Pons (tissue), 1 donor: ENCODE data around the gene FLVCR2.
"Not testable (repeated sequence)": the region's sequence is repeated elsewhere in the genome, so short reads cannot be mapped to it uniquely, and the experiment has no call there.

Source experiments
- DNase-seq: peaks from one replicate; pipeline ENCODE4 v3.0.0-alpha.2; 2016; ENCODE audit warnings: low spot score

Gene FLVCR2

DNA sequence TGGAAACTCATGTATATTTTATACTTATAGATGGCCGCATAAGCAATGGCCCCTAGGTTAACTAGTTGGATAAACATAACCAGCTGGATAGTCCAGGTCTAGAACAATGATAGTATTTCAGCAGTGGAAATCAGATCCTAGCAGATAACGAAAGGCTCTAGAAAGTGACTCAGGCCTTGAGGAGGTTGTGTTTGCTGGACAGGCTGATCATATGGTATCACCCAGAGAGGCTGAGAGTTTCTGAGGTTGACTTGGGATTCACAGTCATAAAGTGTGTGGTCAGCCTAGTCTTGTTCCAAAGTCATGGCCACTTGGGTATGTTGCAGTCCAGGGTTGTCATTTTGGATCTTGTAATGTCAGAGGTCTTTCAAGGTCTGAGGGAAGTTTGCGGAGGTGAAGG is 16.8 kb downstream of the FLVCR2 start:
- no peak for DNase-seq

DNA sequence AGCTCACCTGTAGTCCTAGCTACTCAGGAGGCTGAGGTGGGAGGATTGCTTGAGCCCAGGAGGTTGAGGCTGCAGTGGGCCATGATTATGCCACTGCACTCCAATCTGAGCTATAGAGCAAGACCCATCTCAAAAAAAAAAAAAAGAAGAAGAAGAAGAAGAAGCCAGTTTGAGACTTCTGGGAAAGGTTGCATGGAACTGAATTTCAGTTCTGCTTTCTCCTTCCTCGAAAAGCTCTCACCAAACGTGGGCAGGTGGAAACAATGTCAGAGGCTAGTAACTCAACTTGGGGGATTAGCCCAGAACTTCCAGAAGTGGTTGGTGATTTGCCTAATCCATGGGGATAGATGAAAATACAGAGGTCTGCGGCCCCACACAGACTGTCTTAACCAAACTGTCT is 18.7 kb downstream of the FLVCR2 start:
- DNase-seq = peak; percentile 48

DNA sequence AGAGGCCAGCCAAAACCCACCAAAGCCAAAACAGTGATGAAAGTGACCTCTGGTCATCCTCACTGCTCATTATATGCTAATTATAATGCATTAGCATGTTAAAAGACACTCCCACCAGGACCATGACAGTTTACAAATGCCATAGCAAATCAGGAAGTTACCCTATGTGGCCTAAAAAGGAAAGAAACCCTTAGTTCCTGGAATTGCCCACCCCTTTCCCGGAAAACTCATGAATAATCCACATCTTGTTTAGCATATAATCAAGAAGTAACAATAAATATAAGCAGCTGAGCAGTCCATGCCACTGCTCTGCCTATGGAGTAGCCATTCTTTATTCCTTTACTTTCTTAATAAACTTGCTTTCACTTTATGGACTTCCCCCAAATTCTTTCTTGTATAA is 21.7 kb downstream of the FLVCR2 start:
- not testable (repeated sequence) for DNase-seq

DNA sequence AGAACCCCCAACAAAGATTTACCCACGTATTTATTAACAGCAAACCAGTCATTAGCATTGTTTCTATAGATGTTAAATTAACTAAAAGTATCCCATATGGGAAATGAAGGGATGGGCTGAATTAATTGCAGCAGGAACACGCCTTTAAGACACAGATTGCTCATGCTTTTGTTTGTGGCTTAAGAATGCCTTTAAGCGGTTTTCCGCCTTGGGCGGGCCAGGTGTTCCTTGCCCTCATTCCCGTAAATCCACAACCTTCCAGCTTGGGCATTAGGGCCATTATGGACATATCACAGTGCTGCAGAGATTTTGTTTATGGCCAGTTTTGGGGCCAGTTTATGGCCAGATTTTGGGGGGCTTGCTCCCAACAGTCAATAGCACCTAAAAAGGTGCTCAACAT is 22.6 kb downstream of the FLVCR2 start:
- DNase-seq = not testable (repeated sequence)

DNA sequence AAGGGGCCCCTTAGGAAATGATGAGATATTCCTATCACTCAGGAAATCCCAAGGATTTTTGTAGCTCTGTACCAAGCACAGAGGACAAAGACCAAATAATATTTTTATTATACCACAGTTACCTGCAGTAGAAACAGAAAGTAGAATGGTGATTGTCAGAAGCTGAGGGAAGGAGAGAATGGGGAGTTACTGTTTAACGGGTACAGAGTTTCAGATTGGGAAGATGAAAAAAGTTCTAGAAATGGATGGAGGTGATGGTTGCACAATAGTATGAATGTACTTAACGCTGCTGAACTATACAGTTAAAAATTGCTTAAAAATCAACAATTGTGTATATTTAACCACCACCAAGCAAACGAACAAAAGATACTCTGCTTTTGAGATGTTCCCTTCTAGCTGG is 24.1 kb downstream of the FLVCR2 start:
- DNase-seq = no peak

DNA sequence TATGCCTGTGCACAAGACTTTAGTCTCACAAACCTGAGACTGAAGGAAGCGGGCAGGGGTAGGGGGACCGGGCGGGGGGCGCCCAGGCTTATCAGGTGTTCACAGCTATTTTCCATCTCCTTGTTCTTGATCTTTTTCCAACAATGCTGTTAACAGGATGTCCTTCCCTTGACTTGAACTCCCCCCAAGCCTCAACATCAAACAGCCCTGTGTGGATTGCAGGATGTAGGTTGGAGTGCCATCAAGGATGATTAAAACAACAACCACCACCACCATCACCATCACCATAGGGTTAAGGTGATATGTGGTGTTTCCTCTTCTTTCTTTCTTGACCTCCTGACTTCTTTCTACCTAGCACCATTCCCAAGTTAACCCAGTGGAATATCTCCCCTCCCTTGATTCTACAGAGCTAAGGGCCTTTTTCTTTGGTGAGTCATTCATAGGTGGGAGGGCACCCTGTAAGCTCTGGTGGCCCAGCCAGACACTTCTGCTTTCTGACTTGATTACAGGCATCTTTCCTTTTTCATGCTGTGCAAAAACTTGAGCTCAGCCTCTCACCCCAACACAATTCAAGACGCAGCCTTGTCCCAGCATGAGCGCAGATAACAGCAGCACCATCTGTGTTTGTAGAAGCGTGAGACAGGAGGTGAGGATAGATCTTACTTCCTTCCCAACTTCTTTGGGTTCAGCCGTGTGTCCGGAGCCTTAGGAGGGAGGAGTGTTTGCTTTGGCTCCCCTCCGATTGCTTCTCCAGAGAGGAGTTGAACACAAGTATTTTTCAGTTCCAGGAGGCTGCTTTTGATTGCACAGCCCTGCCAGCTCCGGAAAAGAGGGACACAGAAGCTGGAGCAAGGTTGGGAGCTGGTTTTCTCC is 26.8 kb downstream of the FLVCR2 start:
- peak; percentile 39 for DNase-seq

DNA sequence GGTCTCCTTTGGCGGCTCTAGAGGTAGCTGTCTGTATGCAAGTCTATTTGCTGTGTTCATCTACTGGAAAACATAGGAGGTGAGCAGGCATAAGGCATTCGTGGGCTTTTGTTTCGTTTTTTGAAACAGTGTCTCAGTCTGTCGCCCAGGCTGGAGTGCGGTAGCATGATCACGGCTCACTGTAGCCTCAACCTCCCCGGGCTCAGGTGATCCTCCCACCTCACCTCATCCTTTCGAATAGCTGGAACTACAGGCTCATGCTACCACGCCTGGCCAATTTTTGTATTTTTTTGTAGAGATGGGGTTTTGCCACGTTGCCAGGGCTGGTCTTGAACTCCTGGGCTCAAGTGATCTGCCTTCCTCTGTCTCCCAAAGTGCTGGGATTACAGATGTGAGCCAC is 27.5 kb downstream of the FLVCR2 start:
- no peak for DNase-seq

DNA sequence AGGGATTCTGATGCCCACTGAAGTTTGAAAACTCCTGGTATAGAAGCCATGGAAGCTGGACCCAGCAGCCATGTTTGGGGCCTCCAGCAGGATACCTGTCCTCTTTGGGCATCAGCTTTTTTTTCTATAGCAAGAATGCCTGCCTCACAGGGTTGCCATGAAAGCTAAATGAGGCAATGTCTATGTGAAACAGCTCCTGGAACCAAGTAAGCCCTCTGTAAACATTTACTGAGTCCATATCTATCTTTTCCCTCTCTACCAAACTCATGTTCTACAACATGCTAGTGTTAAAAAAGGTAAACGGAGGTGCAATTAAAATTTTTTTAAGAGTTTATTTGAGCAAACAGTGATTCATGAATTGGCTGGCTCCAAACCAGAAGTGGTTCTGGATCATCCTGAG is 28.6 kb downstream of the FLVCR2 start:
- no peak for DNase-seq

DNA sequence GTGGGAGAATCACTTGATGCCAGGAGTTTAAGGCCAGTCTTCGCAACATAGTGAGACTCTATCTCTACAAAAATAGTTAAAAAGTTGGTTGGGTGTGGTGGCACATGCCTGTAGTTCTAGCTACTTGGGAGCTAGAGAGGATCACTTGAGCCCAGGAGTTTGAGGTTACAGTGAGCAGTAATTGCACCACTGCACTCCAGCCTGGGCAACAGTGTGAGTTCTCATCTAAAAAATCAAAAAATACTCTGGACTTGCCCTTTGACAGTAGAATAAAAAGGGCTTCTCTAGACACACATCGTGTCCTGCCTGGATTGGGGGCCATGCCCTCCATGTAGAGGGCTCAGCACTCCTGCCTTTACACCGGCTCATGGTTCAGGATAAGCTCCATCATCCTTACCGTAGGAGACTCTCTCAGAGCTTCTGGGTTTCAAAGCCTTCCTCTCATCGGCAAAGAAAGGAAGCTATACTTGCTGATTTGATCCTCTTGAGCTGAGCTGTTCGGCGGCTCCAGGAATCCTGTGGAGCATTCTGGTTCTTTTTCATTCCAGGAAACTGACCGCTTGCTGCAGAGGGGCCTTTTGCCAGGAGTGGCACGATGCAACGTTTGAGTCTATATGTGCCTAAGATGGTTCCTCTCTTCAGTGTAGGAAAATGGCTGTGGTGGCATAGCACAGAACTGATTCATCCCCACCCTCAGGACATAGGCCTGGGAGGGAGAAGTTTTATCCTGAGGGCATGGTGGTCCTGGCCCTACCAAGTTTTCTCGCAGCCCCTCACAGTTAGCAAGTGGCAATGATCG is 29.6 kb downstream of the FLVCR2 start:
- DNase-seq = no peak

DNA sequence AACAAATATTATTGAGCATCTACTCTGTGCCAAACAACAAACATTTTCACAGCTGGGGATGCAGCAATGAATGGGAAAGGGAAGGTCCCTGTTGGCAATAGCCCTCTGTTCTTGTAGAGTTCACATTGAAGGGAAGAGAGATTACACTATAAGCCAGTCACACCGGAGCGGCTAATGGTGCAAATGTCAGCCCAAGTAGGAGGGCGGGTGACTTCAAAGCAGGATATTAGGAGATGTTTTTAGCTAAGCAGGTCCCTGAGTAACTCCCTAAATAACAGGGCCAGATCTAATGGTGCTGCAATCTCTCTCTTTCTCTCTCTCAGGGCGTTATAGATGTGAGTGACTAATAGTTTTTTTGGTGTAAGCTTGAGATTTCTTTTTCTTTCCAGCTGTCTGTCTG is 30.7 kb downstream of the FLVCR2 start:
- DNase-seq = no peak

DNA sequence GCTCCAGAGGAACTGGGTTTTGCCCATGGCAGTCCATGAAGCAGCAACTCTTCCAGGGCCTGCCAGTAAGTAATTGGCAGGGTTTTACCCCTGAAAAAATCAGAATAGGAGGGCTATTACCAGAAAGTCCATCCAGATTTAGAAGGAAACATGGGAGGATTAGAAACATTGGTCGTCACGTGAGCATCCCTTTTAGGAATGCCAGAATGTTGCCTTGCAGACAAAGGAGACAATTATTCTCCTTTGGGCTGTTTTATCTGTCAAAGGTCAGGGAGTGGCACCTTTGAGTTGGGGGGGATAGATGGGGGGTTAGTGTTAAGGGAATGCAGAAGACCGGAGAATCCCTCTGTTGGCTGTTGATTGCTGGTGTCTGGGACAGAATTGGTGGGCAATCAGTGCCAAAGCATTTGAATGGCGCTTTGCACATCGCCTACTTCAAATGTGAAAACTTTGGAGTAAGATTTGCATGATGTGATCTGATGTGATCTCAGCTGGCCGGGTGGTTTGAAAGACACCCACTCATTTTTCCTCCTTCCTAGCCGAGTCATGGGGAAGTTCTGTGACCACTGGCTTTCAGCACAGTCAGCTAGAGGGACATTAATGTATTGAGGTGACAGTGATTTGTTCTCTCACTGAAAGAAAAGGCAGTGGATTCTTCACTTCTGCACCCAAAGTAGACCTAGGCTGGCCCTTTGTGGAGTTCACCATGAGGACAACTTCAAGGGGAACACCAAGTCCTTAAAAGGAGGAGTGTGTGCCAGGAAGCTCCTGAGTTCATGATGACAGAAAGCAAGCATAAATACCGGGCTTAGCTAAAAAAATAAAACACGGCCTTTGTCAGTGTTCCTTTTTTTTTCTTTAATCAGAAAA is 31.4 kb downstream of the FLVCR2 start:
- peak; percentile 43 for DNase-seq

DNA sequence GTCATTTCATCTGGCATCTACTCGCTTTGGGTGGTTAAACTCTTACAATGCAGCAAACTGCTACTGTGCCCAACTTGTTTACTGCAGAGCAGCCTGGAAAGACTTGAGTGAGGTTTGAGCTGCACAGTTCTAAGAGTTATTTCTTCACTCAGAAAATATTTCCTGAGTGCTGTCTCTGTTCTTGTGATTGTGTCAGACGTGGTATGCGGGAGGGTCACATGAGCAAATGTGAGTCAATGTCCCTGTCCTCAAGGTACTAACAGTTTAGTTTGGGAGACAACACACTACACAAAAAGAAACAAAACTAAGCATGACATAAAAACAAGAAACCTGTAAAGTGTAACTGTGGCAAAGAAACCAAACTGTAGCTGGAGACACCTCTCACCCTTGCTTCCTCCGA is 32.4 kb downstream of the FLVCR2 start:
- DNase-seq = no peak

DNA sequence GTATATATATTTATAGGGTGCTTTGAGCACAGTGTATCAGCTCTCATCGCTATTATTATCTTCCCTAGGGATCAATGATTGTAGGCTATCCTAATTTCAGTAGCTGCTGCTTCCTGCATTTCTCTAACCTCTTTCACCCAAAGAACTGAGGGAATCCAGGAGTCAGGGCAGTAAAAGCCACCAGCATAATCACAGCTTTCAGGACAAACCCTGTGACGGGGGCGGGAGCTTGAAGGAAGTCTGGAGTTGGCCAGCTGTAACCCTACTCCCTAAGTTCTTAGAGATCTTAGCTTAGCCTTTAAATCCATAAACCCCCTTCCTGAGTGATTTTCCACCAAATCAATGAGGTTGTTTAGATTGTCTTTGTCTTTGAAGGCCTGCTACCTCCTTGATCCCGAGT is 33.7 kb downstream of the FLVCR2 start:
- DNase-seq = no peak

DNA sequence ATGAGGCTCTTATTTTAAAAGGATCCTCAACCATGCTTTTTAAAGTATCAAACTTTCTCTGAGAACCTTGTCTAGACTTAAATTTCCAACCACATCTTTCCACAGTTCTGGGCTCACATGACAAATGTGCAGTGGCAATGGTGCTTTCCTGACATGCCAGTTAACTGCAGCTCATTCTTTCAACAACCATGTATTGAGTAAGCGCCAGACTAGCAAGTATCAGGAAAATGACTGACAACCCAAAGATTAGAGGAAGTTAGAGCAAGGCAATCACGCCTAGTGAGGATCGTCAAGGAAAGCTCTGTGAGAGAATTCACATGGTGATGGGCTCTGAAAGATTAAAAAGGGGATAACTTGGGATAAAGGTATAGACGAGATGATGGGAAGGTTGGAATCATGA is 35.8 kb downstream of the FLVCR2 start:
- DNase-seq = peak; percentile 25

DNA sequence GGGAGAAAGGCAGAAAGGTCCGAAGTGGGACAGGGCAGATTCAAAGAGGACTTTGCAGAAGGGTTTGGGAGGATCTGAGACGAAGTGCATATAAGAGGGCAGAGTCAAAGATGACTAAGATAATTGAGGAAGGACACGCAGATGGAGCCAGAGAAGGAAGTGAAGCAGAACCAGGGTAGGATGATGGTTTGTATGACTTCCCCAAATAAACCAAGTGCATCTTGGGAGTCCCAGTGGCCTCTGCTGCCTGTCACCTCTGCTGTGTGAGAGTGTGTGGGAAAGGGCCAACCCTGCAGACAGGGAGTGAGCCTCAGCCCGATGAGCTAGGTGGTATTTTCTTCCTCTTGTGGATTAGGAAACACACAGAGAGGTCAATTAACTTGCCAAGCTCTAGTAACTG is 36.8 kb downstream of the FLVCR2 start:
- DNase-seq = peak; percentile 58

DNA sequence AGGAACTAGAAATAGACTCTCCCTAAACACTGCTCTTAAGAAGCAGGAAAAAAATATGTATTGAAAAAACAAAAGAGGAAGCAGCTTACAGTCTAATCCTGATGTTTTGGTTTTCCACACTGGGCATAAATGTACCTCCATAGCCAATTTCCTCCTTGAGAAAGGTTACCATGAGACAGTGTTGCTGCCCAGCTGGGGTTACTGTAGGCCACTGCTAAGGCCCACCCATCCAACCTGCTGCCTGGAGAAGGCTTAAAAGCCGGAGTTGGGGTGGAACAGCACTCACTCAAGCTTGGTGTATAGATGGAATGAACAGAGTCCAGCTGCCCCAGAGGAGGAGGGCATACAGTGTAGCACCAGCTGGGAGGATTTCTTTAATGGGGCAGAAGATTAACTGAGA is 41.1 kb downstream of the FLVCR2 start:
- DNase-seq = no peak

DNA sequence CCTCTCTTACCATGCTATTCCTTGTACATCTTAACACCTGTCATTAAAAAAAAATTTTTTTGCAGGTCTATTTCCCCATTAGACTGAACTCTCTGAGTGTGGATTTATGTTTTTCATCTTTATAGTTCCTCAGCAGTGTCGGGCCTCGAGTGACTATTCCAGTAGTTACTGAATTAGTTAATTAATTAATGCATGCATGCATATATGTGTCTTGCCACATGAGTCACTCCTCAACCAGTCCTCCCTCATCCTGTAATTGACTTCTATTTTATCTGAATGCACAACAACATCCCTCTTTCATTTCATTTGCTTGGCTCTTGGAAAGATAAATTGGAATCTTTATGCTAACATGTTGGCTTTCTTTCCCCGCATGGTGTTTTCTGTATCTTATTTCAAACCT is 46.6 kb downstream of the FLVCR2 start:
- no peak for DNase-seq

DNA sequence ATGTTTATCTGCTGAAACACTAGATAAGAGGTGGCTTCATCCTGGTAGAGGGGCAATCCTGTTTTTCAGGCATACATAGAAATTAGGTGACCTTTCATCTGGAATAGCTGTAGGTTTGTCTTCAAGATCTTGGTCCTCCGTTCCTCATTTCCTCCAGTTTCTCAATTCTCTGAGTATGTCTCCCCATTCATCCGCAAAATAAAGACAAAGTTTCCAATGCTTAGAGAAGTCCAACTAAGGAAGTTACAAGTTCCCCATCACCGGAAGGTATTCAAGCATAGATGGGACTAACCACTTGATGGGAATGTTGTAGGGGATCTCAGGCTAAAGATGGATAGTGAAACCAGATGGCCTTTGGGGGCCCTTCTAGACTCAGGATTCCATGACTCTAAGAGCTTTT is 48.0 kb downstream of the FLVCR2 start:
- DNase-seq = no peak

DNA sequence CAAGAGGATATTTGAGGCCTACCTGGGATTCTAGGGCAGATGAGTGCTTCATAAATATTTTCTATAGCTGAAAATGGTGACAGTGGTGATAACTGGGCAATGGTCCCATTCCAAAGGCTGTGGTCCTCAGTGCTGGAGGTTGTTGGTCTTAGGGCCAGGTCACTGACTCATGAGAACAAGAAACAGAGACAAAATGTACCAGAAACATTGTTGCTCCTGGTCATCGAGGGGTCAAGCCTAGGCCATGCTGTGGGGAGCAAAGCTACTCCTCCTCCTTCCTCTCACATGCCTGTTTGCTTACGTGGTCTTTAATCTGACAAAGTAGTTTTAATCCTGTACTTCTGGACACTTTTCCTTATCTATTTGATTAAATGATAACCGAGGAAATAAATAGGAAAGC is 48.4 kb downstream of the FLVCR2 start:
- no peak for DNase-seq

DNA sequence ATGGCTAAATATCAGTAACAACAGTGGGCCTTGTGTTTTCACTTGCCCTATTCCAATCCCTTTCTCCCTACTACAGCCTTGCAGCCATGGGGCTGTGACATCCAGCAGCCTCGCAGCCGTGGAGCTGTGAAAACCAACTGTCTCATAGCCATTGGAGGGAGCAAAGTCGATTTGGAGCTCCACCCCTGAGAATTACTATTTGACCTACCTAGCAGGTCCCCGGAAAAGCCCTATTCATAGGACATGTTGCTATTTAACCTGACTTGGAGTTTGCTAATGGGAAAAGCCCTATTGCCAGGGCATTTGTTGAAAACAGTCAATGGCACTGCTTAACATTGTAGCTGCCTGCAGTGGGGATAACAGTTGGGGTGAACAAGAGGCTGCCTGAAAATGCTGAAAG is 49.0 kb downstream of the FLVCR2 start:
- no peak for DNase-seq

DNA sequence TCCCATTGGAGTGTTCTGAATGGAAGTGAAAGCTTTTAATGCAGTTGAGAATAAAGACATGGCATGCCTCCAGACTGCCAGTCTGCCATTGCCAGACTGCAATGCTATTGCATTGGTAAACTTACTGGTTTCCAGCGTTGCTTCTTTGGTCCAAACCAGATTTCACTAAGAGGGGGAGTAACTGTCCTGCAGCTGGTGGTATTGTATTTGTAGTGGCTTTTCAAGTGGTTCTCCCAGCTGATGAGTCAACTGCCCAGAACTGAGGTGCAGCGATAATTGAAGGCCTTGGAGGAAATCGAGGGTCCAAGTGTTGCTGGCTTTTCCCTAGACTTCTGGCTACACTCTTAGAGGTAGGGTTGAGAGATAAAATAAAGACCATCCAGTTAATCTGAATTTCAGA is 50.4 kb downstream of the FLVCR2 start:
- no peak for DNase-seq

DNA sequence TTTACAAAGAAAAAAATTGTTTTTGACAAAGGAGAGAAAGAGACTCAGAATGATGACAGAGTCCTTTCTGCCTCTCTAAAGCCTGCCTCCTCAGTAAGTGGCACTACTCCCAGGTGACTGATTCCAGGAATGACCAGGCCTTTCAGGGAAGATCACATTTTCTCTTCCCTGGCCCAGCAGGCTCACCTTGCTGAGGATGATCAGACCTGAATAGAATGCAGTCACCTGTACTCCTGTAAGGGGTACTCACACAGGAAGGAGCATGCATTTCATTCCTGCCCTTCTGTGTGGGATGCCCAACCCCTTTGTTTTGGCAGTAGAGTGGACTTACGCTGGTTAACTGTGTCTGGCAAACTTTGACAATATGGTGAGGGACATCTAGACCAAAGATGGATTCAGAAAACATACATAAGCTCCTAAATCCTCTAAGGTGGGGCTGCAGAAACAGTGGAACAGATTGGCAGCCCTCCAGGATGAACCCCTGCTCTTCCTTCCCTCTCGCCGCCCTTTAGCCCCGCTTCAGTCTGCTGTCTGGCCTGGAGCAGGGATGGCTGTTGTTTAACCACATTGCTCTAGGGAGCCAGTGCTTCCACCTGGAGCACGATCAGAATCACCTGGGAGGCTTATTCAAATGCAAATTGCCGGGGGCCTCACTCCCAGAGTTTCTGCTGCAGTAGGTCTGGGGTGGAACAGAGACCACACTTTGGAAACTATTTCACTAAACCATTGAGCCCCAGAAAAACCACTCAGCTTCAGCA is 52.5 kb downstream of the FLVCR2 start:
- no peak for DNase-seq
